Fibroblast of mammary gland (primary cell): ENCODE results near the gene MMP25.

Experiments
- DNase-seq: peaks from one replicate; pipeline ENCODE4 v3.0.0-alpha.2; 2010; ENCODE audit warnings: low read depth
- H3K4me3 ChIP-seq: 2 replicates; pipeline ENCODE4 v1.5.1; 2011; ENCODE audit warnings: low read depth, mild to moderate bottlenecking, low read length, moderate library complexity; ENCODE audit not compliant: control insufficient read depth
- CTCF ChIP-seq: conservative IDR thresholded peaks from 2 replicates; pipeline ENCODE4 v1.5.1; 2011; ENCODE audit warnings: low read depth, low read length, inconsistent platforms; ENCODE audit not compliant: control insufficient read depth, insufficient read depth

MMP25 gene

GRCh38 chr16:3091551-3091950, 45.2 kb downstream of the MMP25 start:
- no peak for TF ChIP-seq CTCF
- no peak overlapping the region for H3K4me3 ChIP-seq

GRCh38 chr16:3092501-3092941, 46.2 kb downstream of the MMP25 start:
- no peak for TF ChIP-seq CTCF
- no peak for DNase-seq
- H3K4me3 ChIP-seq = no peak overlapping the region

More at GRCh38 chr16:3091551-3091950, 45.2 kb downstream of the MMP25 start:
- no peak for DNase-seq

GRCh38 chr16:3094289-3095027, 48.1 kb downstream of the MMP25 start:
- peak; percentile 53 for DNase-seq
- peak; percentile 66 for TF ChIP-seq CTCF
- H3K4me3 ChIP-seq = no peak overlapping the region

- DNase-seq = peak; percentile 24
- H3K4me3 ChIP-seq = no peak overlapping the region
- TF ChIP-seq CTCF = peak; percentile 28
Measured at GRCh38 chr16:3095869-3096268, 49.5 kb downstream of the MMP25 start.

GRCh38 chr16:3096362-3096761, 50.0 kb downstream of the MMP25 start:
- DNase-seq = no peak
- no peak overlapping the region for H3K4me3 ChIP-seq
- no peak for TF ChIP-seq CTCF

- H3K4me3 ChIP-seq = no peak overlapping the region
- TF ChIP-seq CTCF = no peak
- DNase-seq = no peak
Measured at GRCh38 chr16:3097266-3097665, 50.9 kb downstream of the MMP25 start.
